Uterus (tissue), 2 donors: Measurements from ENCODE around the gene SLIT3.

Source experiments
- POLR2A ChIP-seq, 2 donors: fragments of 450-650 bp; IDR thresholded peaks; one replicate each; pipeline ENCODE4 v1.6.1; 2016; ENCODE audit warnings: antibody characterized with exemption in 2 of 2, mild to moderate bottlenecking in 1 of 2, moderate library complexity in 1 of 2
- TF ChIP-seq, protein P1 (sequence below), 4 experiments: fragments of 200-600 bp in 2 of 4; fragments of 450-650 bp in 2 of 4; sonication (generic) in 2 of 4; IDR thresholded peaks; one replicate each; pipeline ENCODE4 v1.5.1; 2016 to 2019; ENCODE audit warnings: antibody characterized with exemption in 4 of 4, mild to moderate bottlenecking in 2 of 4, moderate library complexity in 1 of 4

DNA sequence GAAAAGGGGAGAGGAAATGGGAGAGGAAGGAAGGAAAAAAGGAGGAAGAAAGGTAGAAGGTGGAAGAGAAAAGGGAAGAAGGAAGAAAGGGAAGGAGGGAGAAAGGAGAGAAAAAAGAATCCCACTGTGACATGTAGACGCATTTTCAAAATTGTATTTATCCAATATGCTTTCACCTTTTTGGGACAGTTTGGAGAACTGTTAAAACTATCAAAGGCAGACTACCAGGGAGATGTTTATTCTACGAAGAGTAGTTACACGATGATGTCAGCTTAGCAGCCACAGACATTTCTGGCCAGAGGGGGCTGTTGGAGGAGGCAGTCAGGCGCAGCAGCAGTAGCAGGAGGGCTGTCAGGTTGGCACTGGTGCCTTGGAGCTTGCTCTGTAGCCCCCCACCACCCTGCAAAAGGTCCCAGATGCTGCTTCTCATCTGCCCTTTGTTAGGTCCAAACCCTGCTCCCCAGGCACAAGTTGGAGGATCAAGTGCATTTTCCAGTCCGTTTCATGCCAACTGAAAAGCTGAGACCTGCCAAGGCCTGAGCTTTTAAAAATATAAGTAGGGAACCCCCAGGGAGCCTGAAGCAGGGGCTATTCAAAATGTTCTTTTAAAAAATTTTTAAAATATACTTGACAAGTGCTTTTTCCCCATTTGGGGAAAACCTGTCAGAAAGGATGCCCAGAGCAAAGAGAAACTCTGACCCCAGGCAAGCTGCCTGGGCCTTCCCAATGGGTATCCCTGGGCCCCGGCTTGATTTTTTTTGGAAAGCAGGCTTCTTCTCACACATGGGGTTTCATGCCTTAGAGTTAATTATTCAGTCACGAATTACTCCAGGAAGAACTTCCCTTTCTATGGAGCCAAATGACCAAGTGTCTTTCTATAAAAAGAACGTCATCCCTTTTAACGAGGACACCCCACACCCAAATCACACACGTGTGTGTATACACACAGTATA is 203.3 kb downstream of the SLIT3 start:
- TF ChIP-seq, protein P1, sequence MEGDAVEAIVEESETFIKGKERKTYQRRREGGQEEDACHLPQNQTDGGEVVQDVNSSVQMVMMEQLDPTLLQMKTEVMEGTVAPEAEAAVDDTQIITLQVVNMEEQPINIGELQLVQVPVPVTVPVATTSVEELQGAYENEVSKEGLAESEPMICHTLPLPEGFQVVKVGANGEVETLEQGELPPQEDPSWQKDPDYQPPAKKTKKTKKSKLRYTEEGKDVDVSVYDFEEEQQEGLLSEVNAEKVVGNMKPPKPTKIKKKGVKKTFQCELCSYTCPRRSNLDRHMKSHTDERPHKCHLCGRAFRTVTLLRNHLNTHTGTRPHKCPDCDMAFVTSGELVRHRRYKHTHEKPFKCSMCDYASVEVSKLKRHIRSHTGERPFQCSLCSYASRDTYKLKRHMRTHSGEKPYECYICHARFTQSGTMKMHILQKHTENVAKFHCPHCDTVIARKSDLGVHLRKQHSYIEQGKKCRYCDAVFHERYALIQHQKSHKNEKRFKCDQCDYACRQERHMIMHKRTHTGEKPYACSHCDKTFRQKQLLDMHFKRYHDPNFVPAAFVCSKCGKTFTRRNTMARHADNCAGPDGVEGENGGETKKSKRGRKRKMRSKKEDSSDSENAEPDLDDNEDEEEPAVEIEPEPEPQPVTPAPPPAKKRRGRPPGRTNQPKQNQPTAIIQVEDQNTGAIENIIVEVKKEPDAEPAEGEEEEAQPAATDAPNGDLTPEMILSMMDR (IDR thresholded peaks at IDR 0.05) = no peak
- no peak for TF ChIP-seq POLR2A (IDR thresholded peaks at IDR 0.05)
